LNCAP (cell line): Measurements from ENCODE around the gene CLEC11A.

Experiments
- TF ChIP-seq, protein P1 (sequence below): fragments of 450-650 bp; IDR thresholded peaks from 2 replicates; pipeline ENCODE4 v1.5.1; 2017; ENCODE audit warnings: mild to moderate bottlenecking

CLEC11A gene

DNA sequence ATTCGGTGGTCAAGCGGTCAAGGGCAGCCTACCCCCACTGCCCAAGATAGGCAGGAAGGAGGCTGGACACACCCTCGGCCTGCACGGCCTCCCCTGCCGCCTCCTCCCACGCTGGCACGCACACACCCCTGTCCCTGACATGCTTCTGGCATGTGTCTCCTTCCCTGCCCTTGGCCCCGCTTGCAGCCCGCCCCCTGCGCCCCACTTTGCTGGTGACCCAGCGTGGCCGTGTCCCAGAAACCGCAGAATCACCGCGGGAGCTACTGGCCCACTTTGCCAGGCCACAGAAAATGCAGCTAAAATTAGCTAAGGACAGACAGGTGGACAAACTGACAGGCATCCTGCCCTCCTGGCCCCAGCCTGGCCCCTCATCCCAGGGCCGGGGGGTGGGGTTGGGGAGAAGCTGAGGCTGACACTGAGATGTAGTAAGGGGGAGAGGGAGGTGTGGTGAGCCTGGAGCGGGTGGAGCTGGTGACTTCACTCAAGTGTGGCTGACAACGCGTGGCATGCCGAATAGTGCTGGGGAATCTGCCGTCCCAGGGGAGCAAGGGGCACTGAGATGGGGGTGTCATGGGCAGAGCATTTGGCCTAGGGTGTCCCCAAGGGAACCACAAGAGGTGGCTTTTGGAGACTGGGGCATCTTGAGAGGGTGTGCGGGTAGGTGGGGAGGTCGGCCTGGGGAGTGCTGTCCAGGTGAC, 6.0 kb upstream of the CLEC11A start:
- TF ChIP-seq, protein P1, sequence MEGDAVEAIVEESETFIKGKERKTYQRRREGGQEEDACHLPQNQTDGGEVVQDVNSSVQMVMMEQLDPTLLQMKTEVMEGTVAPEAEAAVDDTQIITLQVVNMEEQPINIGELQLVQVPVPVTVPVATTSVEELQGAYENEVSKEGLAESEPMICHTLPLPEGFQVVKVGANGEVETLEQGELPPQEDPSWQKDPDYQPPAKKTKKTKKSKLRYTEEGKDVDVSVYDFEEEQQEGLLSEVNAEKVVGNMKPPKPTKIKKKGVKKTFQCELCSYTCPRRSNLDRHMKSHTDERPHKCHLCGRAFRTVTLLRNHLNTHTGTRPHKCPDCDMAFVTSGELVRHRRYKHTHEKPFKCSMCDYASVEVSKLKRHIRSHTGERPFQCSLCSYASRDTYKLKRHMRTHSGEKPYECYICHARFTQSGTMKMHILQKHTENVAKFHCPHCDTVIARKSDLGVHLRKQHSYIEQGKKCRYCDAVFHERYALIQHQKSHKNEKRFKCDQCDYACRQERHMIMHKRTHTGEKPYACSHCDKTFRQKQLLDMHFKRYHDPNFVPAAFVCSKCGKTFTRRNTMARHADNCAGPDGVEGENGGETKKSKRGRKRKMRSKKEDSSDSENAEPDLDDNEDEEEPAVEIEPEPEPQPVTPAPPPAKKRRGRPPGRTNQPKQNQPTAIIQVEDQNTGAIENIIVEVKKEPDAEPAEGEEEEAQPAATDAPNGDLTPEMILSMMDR, result no peak

DNA sequence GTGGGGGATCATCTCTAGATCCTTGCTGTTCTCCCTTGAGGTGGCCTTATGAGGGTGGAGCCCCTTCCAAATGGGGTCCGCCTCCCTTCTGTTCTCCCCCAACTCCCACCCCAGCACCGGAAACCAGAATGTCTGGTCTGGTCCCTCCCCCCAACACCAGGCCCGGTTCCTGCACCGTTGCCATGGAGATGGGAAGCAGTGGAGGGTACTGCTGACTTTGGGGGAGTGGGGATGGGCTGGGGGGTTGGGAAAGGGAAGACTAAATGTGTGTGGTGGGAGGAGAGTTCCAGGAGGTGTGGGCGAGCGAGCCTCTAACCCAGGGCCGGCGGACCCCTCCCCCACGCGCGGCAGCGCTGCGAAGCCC, 5.3 kb upstream of the CLEC11A start:
- TF ChIP-seq, protein P1, result no peak

DNA sequence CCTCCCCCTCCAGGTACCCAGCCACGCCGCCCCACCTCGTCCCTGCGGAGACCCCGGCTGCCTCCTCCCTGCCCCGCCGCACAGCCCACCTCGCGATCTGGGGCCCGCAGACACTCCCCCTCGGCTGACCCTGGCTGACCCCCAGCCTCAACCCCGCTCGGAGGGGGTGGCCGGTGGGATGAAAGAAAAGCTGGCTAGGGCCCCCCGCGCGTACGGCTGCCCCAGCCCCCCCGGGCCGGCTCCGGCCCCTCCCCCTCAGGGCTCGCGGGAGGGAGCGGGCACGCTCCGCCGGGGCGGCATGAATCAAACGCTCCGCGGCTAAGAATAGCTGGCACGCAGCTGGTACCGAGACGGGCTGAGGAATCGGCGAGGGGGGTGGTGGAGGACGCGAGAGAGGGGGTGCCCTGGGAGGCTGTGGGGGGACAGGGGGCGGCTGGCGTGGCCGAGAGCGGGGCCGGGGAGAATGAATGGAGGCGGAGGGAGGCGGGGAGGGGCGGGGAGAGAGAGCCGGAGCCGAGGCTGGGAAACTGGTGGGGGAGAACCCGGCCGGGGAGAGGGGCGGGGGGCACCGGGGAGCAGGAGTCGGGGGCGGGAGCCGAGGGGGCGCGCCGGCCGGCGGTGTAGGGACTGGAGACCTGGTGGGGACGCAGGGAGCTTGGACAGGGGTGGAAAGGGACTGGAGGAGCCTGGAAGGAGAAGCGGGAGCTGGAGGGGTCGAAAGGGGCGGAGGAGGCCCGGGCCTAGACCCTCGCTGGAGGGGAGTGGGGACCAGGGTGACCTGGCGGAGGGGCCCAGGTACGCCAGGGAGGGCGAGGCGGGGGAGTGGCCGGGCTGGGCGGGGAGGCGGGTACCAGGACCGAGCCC, 4.7 kb upstream of the CLEC11A start:
- TF ChIP-seq, protein P1, result no peak

DNA sequence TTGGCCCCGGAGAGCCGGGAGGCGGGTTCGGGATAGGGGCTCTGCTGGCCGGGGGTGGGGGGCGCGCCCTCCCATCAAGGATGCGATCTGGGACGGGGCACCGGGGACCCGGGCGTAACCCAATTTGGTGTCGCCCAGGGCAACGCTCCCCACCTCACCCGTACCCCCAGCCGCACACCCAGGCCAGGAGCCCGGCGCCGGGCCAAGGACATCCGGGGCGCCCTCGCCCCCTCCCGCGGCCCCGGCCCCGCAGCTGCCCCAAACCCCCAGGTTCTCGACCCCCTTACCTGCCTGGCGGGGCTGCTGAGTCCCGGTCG, 4.1 kb upstream of the CLEC11A start:
- TF ChIP-seq, protein P1, result no peak

DNA sequence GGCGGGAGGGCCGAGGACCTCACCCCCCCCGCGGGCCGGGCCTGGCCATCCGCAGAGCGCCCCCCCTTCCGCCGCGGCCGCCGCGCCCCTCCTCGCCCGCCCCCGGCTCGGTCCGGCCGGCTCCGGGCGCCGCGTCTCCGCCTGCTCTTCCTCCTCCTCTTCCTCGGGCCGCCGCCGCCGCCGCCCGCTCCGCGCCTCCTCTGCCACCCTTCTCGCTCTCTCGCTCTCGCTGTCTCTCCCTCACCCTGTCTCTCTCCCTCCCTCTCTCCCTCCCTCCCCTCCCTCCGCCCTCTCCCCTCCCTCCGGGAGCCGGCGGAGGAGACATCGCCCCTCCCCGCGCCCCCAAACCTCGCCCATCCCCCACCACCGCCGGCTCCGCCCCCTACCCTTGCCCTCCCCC, 3.6 kb upstream of the CLEC11A start, which contains the start of gene SHANK1:
TSS of gene SHANK1 (minus strand) at position 237 of the 400 bp plus-strand sequence. CDS start 2,883 bp downstream, outside the sequence.
- TF ChIP-seq, protein P1, result no peak

DNA sequence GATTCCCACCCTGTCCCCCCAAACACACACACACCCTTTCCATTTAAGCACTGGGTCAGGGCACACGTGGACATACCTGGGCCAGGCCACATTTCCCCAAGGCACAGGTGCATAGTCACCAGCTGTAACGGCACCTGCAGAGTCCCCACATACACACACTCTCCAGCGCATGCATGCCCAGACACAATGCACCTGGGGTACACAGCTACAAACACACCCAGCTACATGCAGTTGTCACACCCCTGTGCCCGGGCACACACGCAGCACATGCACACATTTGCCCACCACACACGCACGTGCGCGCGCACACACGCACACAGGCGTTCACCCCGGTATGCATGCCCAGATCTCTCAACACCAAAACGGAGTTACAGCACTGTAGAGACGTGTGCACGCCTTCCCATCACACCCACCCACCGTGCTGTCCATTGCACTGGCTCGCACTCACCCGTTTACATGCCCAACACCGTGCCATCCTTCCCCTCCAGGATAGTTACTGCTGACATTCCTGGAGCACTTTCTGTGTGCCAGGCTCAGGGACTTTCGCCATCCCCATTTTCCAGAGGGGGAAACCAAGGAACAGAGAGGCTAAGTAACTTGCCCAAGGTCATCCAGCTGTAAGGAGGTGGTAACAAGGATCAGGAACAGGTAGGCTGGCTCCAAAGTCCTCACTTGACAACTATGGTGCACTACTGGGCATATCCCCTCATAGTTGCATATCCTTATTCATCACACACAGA, 2.8 kb upstream of the CLEC11A start:
- TF ChIP-seq, protein P1, result no peak

DNA sequence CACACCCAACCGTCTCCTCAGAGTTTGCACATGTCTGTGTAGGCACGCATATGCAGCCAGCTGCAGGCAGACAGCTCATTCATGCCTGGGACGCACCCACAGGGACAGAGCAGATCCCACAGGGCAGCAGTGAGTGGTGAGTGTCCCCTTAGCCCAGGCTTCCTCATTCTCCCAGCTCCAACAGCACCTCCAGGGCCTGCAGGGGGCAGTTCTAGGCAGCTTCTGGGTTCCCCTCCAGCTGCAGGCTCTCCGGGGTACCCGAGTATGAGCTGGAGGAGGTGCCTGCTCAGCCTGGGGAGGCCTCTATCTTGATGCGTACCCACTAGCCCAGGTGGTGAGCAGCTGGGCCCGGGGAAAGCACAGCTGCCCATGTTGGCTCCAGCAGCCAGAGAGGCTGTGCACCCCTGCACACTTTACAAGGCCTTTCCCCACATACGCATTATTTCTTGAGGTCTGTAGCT, 2.2 kb upstream of the CLEC11A start:
- TF ChIP-seq, protein P1, result no peak
